GM18868 (cell line): ENCODE results near the gene SENP2.
A peak's percentile ranks its signal among the peaks of the same experiment; 100 is the strongest.
"Not testable (repeated sequence)": the region's sequence is repeated elsewhere in the genome, so short reads cannot be mapped to it uniquely, and the experiment has no call there.

Source experiments
- ATAC-seq: cut with Tn5 transposase; IDR thresholded peaks from one replicate; pipeline ENCODE4 v1.9.1; 2021; ENCODE audit warnings: mild to moderate bottlenecking, moderate library complexity; ENCODE audit not compliant: unreplicated experiment

The SENP2 gene

DNA sequence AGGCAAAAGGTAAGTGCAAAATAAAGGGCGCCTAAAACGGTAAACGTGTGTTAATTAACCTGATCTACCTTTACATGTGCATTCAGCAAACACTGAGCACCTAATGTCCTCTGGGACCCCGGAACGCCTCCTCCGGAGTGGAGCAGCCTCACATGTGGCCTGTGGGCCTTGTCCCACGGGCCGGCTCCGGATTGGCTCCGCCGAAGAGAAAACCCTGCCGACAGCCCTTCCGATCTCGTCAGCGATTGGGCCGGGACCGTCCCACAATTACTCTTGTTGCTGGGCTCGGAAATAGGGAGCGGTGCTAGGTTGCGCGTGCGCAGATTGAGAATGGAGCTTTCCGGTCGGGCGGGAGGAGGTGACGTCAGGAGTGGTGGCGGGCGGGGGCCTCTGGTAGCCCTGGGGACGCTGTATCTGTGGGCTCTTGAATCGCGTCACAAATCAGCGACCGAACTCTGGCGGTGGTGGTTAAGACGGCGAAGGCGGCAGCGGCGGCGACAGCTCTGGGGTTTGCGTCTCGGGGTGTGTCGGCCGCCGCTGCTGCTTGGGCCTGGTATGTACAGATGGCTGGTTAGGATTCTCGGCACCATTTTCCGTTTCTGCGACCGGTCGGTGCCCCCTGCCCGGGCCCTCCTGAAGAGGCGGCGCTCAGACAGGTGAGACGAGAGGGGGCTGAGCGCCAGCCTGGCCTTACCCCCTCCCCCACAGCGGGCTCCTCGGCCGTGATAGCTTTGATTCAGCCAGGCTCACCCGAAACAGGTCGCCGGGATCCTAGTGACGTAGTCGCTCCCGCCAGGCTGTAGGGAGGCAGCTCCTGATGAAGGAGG is at the start of gene SENP2:
SENP2 (plus strand) TSS at position 437 of the 827 bp plus-strand sequence; CDS start at position 556, 119 bp downstream.
- ATAC-seq, result peak; percentile 95

DNA sequence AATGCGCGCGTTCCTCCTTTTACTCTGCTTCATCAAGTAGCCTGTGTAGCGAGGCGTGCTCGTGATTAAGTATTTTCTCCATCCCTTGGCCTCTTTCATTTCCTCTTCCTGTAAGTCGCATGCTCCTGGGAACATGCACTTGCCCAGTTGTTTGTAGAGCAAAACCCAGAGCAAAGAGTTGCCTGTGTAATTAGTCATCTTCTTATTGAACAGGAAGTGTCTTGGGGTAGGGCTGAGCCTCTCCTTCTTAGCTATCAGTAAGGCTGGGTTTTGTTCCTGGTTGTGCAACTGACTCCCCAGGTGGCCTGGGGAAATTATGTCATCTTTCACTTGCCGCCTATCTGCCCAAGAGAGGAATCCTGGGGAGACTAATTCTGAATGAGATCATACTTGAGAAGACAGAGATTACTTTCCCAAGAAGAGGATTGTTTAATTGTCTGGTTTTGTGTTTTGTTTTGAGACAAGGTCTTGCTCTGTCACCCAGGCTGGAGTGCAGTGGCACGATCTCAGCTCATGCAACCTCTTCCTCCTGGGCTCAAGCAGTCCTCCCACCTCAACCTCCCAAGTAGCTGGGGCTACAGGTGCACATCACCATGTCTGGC is 48.6 kb upstream of the SENP2 start:
- peak; percentile 98 for ATAC-seq

DNA sequence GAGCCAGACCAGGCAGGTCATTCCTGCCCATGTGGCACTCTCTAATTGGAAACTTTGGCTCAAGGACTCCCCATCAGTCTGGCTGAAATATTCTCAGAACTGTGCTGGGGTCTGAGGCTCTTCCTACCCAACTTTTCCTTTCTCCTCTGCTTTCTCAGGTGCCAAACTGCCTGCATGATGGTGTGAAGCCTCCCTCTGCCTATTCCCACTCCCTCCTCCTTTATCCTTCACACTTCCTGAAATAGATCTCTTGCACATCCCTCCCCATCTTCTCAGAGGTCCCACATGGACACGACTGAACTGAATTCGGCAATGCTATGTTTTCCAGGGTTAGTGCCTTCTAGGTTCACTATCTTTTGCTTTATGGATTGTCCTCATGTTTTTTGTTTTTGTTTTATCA is 46.2 kb upstream of the SENP2 start:
- ATAC-seq, result no peak

DNA sequence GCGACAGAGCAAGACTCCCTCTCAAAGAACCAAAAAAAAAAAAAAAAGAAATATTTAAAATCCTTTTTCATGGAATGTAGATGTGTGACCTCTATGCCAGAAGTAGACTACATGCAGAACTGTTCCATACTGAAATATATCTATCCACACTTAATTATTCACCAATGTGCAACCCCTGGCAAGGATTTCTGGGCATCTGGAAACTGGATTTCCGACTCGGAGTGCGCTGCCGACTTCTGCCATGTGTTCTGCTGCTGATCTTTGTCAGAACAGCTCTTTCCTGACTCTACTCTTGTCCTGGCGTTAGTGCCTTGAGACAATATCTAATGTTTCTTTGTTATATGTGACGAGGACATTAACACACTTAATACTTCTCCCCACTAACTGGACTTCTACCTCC is 45.4 kb upstream of the SENP2 start:
- ATAC-seq, result no peak

DNA sequence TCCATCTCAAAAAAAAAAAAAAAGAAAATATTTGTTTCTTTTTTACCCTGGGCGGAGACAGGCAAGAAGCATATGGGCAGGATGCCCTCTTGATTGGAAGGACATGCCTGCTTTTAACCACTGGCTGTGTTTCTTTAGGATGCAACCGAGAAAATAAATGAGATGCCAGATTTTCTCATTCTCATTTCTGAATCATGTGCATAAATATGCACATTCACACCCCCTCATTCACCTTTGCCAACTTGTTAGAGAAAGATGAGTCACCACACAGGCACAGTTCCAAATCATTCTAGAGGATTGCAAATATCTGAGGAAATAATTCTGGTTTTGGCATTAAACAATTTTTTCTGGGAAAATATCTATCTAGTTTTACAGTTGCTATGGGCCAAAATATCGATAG is 37.0 kb upstream of the SENP2 start:
- no peak for ATAC-seq

DNA sequence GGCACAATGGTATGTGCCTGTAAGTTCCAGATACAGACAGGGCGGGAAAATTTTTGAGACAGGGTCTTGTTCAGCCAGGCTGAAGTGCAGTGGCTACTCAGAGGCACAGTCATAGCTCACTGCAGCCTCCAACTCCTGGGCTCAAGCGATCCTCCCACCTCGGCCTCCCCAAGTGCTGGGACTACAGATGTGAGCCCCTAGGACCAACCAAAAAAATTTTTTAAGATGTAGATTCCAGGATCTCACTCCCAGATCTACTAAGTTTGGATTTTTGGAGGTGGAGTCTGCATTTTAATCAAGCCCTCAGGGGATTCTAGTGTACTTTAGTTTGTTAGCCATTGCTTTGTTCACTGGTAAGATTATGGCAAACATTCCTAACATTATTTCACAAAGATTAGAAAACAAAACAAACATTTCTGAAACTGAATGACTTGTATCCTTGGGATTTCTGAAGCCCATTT is 36.4 kb upstream of the SENP2 start:
- no peak for ATAC-seq

DNA sequence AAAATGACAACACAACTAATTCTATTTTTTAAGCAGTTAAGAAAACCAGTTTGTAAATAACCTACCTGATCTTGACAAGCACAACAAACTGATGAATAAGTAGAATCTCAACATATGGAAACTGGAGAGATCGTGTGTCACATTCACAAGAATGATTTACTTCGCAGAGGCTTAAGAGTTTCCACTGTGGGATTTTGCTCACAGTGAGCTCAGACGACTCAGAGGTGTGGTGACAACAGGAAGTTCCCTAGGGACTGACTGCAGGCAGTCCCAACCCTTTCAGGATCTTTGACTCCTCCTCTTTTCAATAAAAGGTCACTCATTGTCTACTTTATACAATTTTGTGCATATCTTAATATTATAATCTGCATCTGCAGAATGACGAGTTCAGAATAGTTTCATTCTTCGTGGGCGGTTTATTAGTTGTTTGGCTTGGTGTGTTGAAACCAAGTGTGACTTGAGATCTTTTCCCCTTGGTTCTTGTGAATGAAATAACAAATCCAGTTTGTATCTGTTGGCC is 33.7 kb upstream of the SENP2 start, which contains the start of gene LIPH:
LIPH (minus strand) TSS at position 231 of the 520 bp plus-strand sequence; CDS start at position 114, 117 bp downstream.
- ATAC-seq, result peak; percentile 69

DNA sequence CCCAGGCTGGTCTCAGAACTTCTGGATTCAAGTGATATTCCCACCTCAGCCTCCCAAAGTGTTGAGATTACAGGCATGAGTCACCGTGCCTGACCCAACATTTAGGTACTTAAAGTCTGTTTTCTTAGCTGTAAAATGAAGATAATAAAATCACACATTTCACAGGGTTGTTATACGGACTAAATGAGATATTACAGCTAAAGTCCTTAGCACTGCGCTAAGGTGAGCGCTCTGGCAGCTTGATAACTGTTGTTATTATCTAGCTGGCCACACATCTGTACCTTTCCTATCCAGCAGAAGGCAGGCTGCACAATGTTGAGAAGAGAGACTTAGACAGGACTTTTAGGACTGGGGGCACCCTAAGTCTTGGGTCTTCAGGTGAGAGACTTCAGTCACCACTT is 31.0 kb upstream of the SENP2 start:
- ATAC-seq, result no peak

DNA sequence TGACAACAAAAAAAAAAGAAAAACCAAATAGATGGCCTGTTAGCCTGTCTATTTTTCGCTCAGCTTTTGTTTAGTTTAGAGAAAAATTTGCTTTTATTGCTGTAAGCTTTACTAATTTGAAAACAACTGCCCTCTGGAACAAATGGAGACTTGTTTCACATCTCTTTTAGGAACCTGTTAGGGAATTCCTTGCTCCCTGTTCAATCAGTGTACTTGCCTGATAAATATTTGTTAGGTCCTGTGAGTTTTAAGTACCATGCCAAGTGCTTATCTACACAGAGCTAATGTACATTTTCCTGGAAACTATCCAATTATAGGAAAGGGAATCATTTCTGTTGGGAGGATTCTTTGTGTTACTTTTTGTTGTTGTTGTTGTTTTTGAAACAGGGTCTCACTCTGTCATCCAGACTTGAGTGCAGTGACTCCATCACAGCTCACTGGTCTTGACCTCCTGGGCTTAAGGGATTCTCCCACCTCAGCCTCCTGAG is 30.2 kb upstream of the SENP2 start:
- no peak for ATAC-seq

DNA sequence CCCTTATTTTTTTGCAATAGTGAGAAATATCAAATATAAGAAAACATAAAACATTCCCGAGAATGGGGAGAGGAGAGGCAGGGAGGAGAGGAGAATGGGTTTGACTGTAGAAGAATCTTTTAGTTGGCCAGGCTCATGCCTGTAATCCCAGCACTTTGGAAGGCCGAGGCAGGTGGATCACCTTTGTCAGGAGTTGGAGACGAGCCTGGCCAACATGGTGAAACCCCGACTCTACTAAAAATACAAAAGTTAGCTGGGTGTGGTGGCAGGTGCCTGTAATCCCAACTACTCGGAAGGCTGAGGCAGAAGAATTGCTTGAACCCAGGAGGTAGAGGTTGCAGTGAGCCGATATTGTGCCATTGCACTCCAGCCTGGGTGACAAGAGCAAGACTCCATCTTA is 29.5 kb upstream of the SENP2 start:
- ATAC-seq, result not testable (repeated sequence)

DNA sequence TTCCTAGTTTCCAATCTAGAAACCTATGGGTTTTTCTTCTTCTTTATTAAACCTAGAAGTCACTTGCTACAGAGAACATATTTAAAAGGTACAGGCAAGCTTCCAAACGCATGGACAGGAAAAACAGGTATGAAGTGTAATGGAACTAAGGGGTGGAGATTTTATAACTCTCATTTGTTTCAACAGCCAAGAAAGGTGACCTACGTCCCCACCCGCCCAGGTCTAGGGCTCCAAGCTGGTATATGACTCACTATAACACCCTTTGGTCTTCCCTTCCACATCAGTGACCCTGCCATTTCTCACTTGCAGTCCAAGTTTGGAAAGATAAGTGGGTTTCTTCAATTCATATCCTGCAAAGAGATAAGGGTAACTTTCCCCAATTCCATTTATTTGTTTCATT is 27.7 kb upstream of the SENP2 start:
- ATAC-seq, result no peak

DNA sequence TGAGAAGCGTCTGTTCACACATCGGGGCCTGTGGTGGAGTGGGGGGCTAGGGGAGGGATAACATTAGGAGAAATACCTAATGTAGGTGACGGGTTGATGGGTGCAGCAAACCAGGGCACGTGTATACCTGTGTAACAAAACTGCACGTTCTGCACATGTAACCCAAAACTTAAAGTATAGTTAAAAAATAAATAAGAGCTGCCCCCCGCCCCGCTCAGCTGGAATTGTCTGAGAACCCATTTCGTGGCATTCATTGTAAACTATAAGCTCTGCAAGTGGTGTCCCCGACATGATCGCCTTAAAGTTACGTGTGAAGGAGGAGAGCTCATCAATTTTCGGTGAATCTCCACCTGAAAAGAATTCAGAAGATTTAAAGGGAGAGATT is 26.4 kb upstream of the SENP2 start:
- no peak for ATAC-seq

DNA sequence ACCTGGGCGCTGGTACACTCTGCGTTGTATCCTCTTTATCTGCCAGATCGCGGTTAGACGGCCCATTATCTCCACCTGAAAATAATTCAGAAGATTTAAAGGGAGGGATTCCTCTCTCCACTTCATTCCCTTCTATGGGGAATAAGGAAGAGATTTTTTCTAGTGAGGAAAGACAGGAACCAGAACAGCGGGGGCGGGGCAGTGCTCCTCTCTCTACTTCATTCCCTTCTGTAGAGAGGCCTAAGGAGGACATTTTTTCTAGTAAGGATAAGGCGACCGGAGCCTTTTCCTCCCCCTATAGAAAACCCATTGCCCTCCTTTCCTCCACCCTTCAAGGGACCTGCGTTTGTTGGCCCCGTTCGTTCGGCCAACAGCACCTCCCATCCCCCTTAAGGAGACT is 25.4 kb upstream of the SENP2 start:
- no peak for ATAC-seq

DNA sequence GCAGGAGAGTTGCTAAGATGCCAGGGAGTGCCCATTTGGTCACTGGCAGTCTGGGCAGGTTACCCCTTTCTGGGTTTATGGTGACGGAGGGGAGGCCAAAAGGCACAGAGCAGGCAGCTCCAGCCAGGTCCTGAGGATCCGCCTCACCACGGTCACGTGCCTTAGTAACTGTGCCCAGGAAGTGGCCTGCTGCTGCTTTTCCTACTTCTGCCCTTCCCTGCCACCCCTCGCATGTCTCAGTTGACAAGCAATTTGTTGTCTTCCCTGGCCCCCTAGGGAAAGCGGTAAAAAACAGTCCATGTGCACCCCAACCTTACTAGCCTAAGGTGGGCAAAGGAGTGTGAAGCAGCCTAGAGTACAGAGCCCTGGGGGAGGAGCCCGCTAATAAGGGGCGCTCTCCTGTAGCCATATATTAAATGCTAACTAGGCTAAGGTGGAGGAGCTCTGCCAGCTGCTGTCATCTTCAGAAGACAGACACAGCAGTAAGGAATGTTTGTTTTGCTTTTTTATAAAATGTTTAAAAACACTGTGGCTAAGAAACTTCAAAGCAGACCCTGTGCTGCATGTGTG is 24.6 kb upstream of the SENP2 start:
- no peak for ATAC-seq

DNA sequence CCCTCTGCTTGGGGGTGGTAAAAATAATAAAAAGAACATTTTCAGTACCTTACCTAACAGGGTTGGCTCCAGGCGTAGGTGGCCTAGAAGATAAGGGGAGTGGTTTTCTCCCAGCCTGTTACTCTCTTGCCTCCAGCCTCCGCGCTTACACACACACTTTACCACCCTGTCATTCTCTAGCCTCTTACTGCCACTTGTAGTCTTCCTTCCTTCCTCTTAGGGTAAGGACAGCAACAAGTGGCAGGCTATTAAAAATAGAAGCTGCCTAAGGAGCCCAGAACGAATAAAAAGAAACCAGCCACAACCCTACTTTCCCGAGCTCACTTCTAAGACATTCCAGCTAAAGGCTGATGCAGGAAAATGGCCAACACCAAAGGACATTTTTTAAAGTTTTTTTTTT is 24.1 kb upstream of the SENP2 start:
- no peak for ATAC-seq

DNA sequence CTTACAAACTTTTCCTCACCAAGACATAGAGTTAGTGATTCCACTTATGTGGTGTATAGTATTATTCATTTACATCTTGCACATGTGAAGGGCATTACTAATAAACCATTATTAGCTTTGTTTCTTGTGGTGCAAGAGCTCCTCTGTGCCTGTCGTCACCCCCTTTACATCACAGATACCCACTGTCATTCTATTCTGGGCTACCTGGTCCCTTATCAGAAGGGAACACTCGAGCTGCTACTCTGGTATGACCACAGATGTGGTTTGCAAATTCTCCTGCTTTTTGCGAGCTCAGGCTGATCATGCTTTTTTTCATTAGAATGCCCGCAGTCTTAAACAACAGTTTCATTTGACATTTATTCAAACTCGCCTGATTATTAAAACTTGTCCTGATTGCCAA is 13.9 kb upstream of the SENP2 start:
- no peak for ATAC-seq

DNA sequence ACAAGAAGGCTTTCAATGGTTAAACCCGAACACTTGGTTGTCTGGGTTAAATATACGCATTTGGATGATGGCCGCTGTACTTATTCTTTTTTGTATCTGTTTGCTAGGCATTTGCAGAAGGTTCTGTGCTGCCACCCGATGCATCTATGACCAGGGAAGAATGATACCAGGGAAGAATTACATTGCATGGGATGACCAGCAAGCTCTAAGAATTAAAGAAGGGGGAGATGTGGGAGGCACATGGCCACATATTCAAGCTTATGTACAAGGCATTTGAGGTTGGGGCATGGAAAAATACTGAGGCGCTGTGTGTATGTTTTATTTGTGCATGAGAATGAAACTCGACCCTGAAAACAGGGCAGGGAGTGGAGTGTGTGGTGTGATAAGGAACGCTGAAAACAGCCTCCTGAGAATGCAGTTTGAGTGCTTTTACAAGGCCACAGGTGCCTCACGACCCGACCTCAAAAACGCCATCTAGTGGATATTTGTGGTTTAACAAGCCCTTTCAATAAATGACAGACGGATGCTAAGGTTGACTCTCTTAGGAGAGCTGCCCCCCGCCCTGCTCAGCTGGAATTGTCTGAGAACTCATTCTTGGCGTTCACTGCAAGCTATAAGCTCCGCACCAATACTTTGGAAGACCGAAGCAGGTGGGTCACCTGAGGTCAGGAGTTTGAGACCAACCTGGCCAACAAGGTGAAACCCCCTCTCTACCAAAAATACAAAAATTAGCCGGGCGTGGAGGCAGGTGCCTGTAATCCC is 10.8 kb upstream of the SENP2 start:
- ATAC-seq, result peak; percentile 78

DNA sequence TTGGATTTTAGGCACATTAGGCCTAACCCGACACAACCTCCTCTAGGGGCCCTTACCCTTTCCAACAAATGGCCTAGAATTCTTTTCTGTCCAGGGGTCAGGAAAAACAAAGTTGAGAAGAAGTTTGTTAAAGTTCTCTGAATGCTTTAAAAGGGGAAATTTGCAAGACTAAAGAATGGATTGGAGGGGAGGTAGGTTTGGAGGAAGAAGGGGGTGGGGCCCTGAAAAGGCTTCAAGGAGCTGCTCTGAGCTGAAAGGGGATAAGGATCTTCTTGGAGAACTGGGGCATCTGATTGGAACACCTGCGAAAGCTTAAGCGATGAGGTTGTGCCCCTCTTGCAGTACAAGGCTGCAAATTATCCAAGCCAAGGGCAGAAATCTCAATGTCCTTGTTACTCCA is 3.9 kb upstream of the SENP2 start:
- ATAC-seq, result no peak

DNA sequence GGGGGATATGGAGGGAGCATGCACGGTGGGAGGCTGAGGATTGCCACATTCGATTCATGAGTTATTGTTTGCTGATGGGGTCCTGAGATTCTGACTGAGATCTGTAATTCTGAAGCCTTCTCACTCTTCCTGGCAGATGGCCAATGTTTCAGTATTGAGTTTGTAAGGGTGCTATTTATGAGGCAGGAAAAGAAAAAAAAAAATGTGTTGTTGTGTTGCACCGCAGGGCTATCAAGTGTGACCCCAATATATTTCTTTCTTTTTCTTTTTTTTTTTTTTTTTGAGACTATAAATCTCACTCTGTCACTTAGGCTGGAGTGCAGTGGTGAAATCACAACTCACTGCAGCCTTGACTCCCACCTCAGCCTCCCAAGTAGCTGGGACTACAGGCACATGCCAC is 3.2 kb upstream of the SENP2 start:
- no peak for ATAC-seq

DNA sequence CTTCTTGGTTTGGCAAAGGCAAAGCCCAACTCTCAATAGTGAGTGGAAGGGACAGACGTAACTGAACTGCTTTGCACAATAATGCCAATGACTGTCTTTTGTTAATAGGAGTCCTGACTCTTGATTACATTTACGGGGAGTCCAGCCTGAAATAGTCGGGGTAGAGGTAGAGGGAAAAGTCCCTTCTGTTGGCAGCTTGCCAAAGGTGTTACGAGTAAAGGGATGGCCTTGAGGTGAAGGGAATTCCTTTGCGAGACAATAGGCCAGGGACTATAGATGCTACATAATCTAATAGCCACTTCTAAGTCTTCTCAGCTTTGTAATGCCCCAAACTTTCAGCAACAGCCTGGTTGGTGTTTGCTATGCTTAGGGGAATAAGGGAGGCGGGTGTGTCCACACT is 2.2 kb upstream of the SENP2 start:
- no peak for ATAC-seq

DNA sequence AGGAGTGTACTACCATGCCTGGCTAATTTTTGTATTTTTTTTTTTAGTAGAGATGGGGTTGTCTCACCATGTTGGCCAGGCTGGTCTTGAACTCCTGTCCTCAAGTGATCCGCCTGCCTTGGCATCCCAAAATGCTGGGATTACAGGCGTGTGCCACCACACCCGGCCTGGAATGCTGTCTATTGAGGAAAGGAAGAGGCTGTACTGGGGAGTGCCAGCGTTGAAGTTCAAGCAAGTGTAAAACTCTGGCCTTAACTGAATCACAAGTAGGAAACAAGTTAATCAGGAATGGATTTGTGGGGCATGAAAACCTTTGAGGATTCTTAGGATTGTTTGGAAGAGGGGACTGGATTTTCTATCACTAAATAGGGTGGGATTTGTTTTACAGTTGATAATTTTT is 1.4 kb upstream of the SENP2 start:
- no peak for ATAC-seq
